SK-N-SH (cell line): ENCODE measurements around the gene MACIR. TPM values are rescaled to one million over a fixed set of nuclear protein-coding genes. Genes with fewer than 3 reads are reported as not detected.

Experiments
- CTCF ChIA-PET: fragments of 300-600, 350-600 bp; formaldehyde crosslinking; extraction: SDS; loops from one replicate; lab custom pipeline; 2021; lab: Yijun Ruan, JAX
- POLR2A ChIA-PET: fragments of 350-600 bp; sonication (Branson Sonifier 250); formaldehyde crosslinking; extraction: SDS; loops from one replicate; lab custom pipeline; 2020; ENCODE audit warnings: antibody characterized with exemption, inconsistent platforms; lab: Yijun Ruan, JAX
- DNase-seq: peaks from one replicate; pipeline ENCODE4 v3.0.0; 2012
- H2AFZ ChIP-seq: fragments of 200-600 bp; sonication (generic); 2 replicates; pipeline ENCODE4 v1.8.1; 2016; ENCODE audit warnings: antibody characterized with exemption, mild to moderate bottlenecking, low read depth
- H3F3A ChIP-seq: fragments of 200-600 bp; sonication (generic); replicated peaks from 2 replicates; pipeline ENCODE3; 2016; ENCODE audit warnings: antibody characterized with exemption, mild to moderate bottlenecking; ENCODE audit not compliant: insufficient read depth
- H3K27ac ChIP-seq, 2 experiments: fragments of 200-500 bp in 1 of 2; fragments of 200-600 bp in 1 of 2; sonication (Bioruptor generic) in 1 of 2; sonication (generic), shearing (Covaris generic) in 1 of 2; 2 replicates each; pipeline versions ENCODE4 v1.5.1 to v1.6.1; 2014 to 2016; ENCODE audit warnings: low read depth in 2 of 2, inconsistent platforms in 1 of 2, low read length in 1 of 2, mild to moderate bottlenecking in 1 of 2, mixed read lengths in 1 of 2
- H3K27me3 ChIP-seq: fragments of 200-600 bp; sonication (generic), shearing (Covaris generic); 2 replicates; pipeline ENCODE4 v1.6.1; 2016; ENCODE audit warnings: mixed run types; ENCODE audit not compliant: insufficient read depth
- H3K36me3 ChIP-seq, 2 experiments: fragments of 200-500 bp in 1 of 2; fragments of 200-600 bp in 1 of 2; sonication (Bioruptor generic) in 1 of 2; sonication (generic) in 1 of 2; replicated peaks in 1 of 2; 2 replicates each; pipeline versions ENCODE3 to v1.5.1; 2014 to 2016; ENCODE audit warnings: low read length in 1 of 2, mild to moderate bottlenecking in 1 of 2; ENCODE audit not compliant: insufficient read depth in 2 of 2, control insufficient read depth in 1 of 2
- H3K4me1 ChIP-seq, 2 experiments: fragments of 200-500 bp in 1 of 2; fragments of 200-600 bp in 1 of 2; sonication (Bioruptor generic) in 1 of 2; sonication (generic), shearing (Covaris generic) in 1 of 2; 2 replicates each; pipeline versions ENCODE4 v1.5.1 to v1.6.1; 2014 to 2016; ENCODE audit warnings: low read depth in 1 of 2, low read length in 1 of 2, mixed run types in 1 of 2; ENCODE audit not compliant: insufficient read depth in 2 of 2, control insufficient read depth in 1 of 2
- H3K4me2 ChIP-seq: fragments of 200-600 bp; sonication (generic), shearing (Covaris generic); 2 replicates; pipeline ENCODE4 v1.6.1; 2017; ENCODE audit warnings: mixed run types
- H3K4me3 ChIP-seq, 2 experiments: fragments of 200-500 bp in 1 of 2; fragments of 200-600 bp in 1 of 2; sonication (Bioruptor generic) in 1 of 2; sonication (generic), shearing (Covaris generic) in 1 of 2; 2 replicates each; pipeline versions ENCODE4 v1.5.1 to v1.8.1; 2014 to 2016; ENCODE audit warnings: low read depth in 2 of 2, inconsistent platforms in 1 of 2, low read length in 1 of 2, mild to moderate bottlenecking in 1 of 2, mixed read lengths in 1 of 2, moderate library complexity in 1 of 2
- H3K79me2 ChIP-seq: fragments of 200-600 bp; sonication (generic); 2 replicates; pipeline ENCODE4 v1.8.1; 2017; ENCODE audit warnings: mild to moderate bottlenecking; ENCODE audit not compliant: insufficient read depth
- H3K9ac ChIP-seq: fragments of 200-600 bp; sonication (generic); 2 replicates; pipeline ENCODE4 v1.6.1; 2017; ENCODE audit warnings: mixed run types
- H3K9me2 ChIP-seq: fragments of 200-600 bp; sonication (generic); 2 replicates; pipeline ENCODE4 v1.6.1; 2017; ENCODE audit warnings: mixed run types
- H3K9me3 ChIP-seq: fragments of 200-600 bp; sonication (generic); 2 replicates; pipeline ENCODE4 v1.6.1; 2017; ENCODE audit warnings: mixed run types, mild to moderate bottlenecking, moderate library complexity
- H4K20me1 ChIP-seq: fragments of 200-600 bp; sonication (generic); 2 replicates; pipeline ENCODE4 v1.6.1; 2017; ENCODE audit warnings: mild to moderate bottlenecking, mixed run types; ENCODE audit not compliant: insufficient read depth
- EZH2phosphoT487 ChIP-seq: fragments of 200-600 bp; sonication (generic); IDR thresholded peaks from 2 replicates; pipeline ENCODE4 v1.6.1; 2017; ENCODE audit warnings: low read depth, mixed run types, mild to moderate bottlenecking, antibody characterized with exemption, moderate library complexity, borderline replicate concordance
- FOXJ3 ChIP-seq: sonication (generic); formaldehyde crosslinking; IDR thresholded peaks from 2 replicates; pipeline ENCODE4 v1.5.1; 2020; ENCODE audit warnings: mild to moderate bottlenecking, missing genetic modification reagents
- FOXM1 ChIP-seq: IDR thresholded peaks from 2 replicates; pipeline ENCODE4 v1.4.0; 2012; ENCODE audit warnings: low read depth, mild to moderate bottlenecking
- GATA2 ChIP-seq: sonication (generic); formaldehyde crosslinking; IDR thresholded peaks from 2 replicates; pipeline ENCODE4 v1.5.0; 2020; ENCODE audit warnings: mild to moderate bottlenecking, missing genetic modification reagents
- IRF3 ChIP-seq: fragments of 150-350 bp; IDR thresholded peaks from 2 replicates; pipeline ENCODE4 v1.6.1; 2016; ENCODE audit warnings: mild to moderate bottlenecking, low read depth, low read length
- JUND ChIP-seq: IDR thresholded peaks from 2 replicates; pipeline ENCODE4 v1.4.0; 2012
- MEF2A ChIP-seq: IDR thresholded peaks from 2 replicates; pipeline ENCODE4 v1.4.0; 2012; ENCODE audit warnings: low read depth, borderline replicate concordance
- MXI1 ChIP-seq: IDR thresholded peaks from 2 replicates; pipeline ENCODE4 v1.6.1; 2012; ENCODE audit warnings: mild to moderate bottlenecking, low read depth, low read length, improper control_type of control experiment
- NRF1 ChIP-seq: IDR thresholded peaks from 2 replicates; pipeline ENCODE4 v1.6.1; 2012; ENCODE audit warnings: low read depth, mild to moderate bottlenecking, low read length
- PBX3 ChIP-seq: IDR thresholded peaks from 2 replicates; pipeline ENCODE4; 2012
- POLR2AphosphoS5 ChIP-seq: IDR thresholded peaks from 2 replicates; pipeline ENCODE4 v1.6.1; 2012; ENCODE audit warnings: low read depth, low read length
- RFX5 ChIP-seq: IDR thresholded peaks from 2 replicates; pipeline ENCODE4 v1.6.1; 2012; ENCODE audit warnings: mild to moderate bottlenecking, improper control_type of control experiment, low read length
- SIN3A ChIP-seq: IDR thresholded peaks from 2 replicates; pipeline ENCODE4 v1.6.1; 2012; ENCODE audit warnings: low read depth, mild to moderate bottlenecking, low read length, moderate library complexity, borderline replicate concordance
- SMC3 ChIP-seq: IDR thresholded peaks from 2 replicates; pipeline ENCODE4 v1.6.1; 2012; ENCODE audit warnings: low read depth, low read length, improper control_type of control experiment
- TAF1 ChIP-seq: IDR thresholded peaks from 2 replicates; pipeline ENCODE4 v1.6.1; 2012; ENCODE audit warnings: low read depth, mild to moderate bottlenecking, low read length, moderate library complexity, borderline replicate concordance
- USF1 ChIP-seq: IDR thresholded peaks from 2 replicates; pipeline ENCODE4 v1.4.0; 2012; ENCODE audit warnings: low read depth, borderline replicate concordance
- USF2 ChIP-seq: fragments of 150-350 bp; IDR thresholded peaks from 2 replicates; pipeline ENCODE4 v1.6.1; 2017; ENCODE audit warnings: antibody characterized with exemption, low read length, low read depth, borderline replicate concordance
- ZBTB33 ChIP-seq: IDR thresholded peaks from 2 replicates; pipeline ENCODE4 v1.4.0; 2012; ENCODE audit warnings: low read depth, borderline replicate concordance
- WGBS: methylation state at CpG from one replicate; pipeline ENCODE4 v1.1.6; 2017; ENCODE audit warnings: low lambda C conversion rate; 5-methylcytosine and 5-hydroxymethylcytosine counted together
- polyA plus RNA-seq, 3 experiments: library from polyadenylated mRNA; depleted of rRNA; stranded (reverse); fragments of >200 nt; gene quantifications; 2 replicates each; pipeline ENCODE4 v1.2.3, GENCODE V29; 2012

Gene MACIR
- polyA plus RNA-seq, 1 of the 3 experiments (the other 2 are of a cell fraction), result 24.7 TPM

- CTCF ChIA-PET, result interaction anchor here (1.0 kb wide), 1 partner anchor 194 kb away, joined by 4 read pairs; no protein-coding TSS in a partner anchor
- Histone ChIP-seq H3K27me3 (no peaks in the 10 kb centered on the region), H3K4me2 (no peak overlapping the region), H2AFZ (no peak overlapping the region), H3K4me1 (peaks cover 0 to 2% of the 10 kb centered on the region in 2 experiments; a peak in 2 of 4 replicates), H3K9me3 (no peaks in the 10 kb centered on the region), H3K27ac (no peak overlapping the region), H4K20me1 (peaks cover 13% of the 10 kb centered on the region), H3K9me2 (no peaks in the 10 kb centered on the region), H3K79me2 (peaks cover 76% of the 10 kb centered on the region), H3K4me3 (no peak overlapping the region), H3F3A (peaks cover 32% of the 10 kb centered on the region), H3K36me3 (peaks cover 43 to 57% of the 10 kb centered on the region in 2 experiments), H3K9ac (no peak overlapping the region)
- no peak for DNase-seq
- POLR2A ChIA-PET, result no interaction called here
- TF ChIP-seq IRF3 (no peak), USF2 (no peak), SMC3 (no peak), POLR2AphosphoS5 (no peak), GATA2 (no peak), PBX3 (no peak), FOXM1 (no peak), SIN3A (no peak), JUND (no peak), MXI1 (no peak), FOXJ3 (CRISPR knock-in tag) (no peak), USF1 (no peak), NRF1 (no peak), MEF2A (no peak), TAF1 (no peak), ZBTB33 (no peak), EZH2phosphoT487 (no peak), RFX5 (no peak)
- WGBS, result 93% methylated on average over 3 of the region's 3 CpGs
Measured at GRCh38 chr5:103280967-103281366, 22.4 kb downstream of the MACIR start.
